ENCODE results near the gene LHX6. TPM values are rescaled to one million over a fixed set of nuclear protein-coding genes. Genes with fewer than 3 reads are reported as not detected.

The LHX6 gene
- total and polyA plus RNA-seq, 2 of the 8 experiments (the other 6 are each of a cell fraction or from before 2014, with no cell fraction given): 0.92 to 1.2 TPM

GRCh38 chr9:122176916-122177315 lies 51.8 kb downstream of the LHX6 start:
- DNase-seq (ENCODE audit: low read depth in 1 of 2, low spot score in 2 of 2): no peak
- no peak overlapping the region for H2AK5ac ChIP-seq (ENCODE audit: low read depth, low read length)
- H3K4me1 ChIP-seq (replicated peaks in 1 of 4; ENCODE audit: control insufficient read depth in 3 of 4, insufficient read depth in 4 of 4, low read length in 3 of 4): no peaks in the 10 kb centered on the region; a peak in 1 of 7 replicates
- H3K4ac ChIP-seq (replicated peaks; ENCODE audit: insufficient read length, low read depth, low read length): no peak overlapping the region
- no peak overlapping the region for H3K18ac ChIP-seq (ENCODE audit: extremely low read depth, low read length)
- FAIRE-seq: no peak
- H2BK120ac ChIP-seq (replicated peaks; ENCODE audit: low read depth, low read length): no peak overlapping the region
- no peak overlapping the region for H3K27ac ChIP-seq (ENCODE audit: low read depth, low read length)
- no peak overlapping the region for H4K5ac ChIP-seq (ENCODE audit: insufficient read length, low read depth, low read length)
- POLR2A ChIA-PET (ENCODE audit: partially characterized antibody): interaction anchor here (1.5 kb wide), 1 partner anchor 9 kb away, joined by 3 read pairs; no protein-coding TSS in a partner anchor
- H3K4me3 ChIP-seq (ENCODE audit: extremely low read depth in 1 of 4, insufficient read depth in 2 of 4, low read depth in 3 of 4, low read length in 4 of 4): no peak overlapping the region
- WGBS, 2 experiments (ENCODE audit: extremely low coverage in 1 of 2, insufficient coverage in 1 of 2, insufficient read length in 1 of 2, insufficient replicate concordance in 2 of 2, low coverage in 1 of 2, low lambda C conversion rate in 2 of 2, missing lambda C conversion rate in 1 of 2): 82% methylated on average over 2 of the region's 2 CpGs; no CpG with 5 or more reads in 1 of the 2 experiments
- no peak overlapping the region for H3K9ac ChIP-seq (replicated peaks in 1 of 4; ENCODE audit: extremely low read depth in 1 of 4, low read depth in 3 of 4, low read length in 3 of 4)
- no peak overlapping the region for H4K91ac ChIP-seq (replicated peaks; ENCODE audit: insufficient read length, low read length)
- H3K79me1 ChIP-seq (ENCODE audit: low read depth, low read length): no peaks in the 10 kb centered on the region
- TF ChIP-seq NRF1 (IDR thresholded peaks at IDR 0.05; ENCODE audit: low read depth, low read length): no peak
- no peak for TF ChIP-seq SAP30 (IDR thresholded peaks at IDR 0.05; ENCODE audit: insufficient read depth, insufficient replicate concordance, low read length)
- TF ChIP-seq TAF1 (IDR thresholded peaks at IDR 0.05; ENCODE audit: low read depth, low read length): no peak
- TF ChIP-seq KDM5A (IDR thresholded peaks at IDR 0.05; ENCODE audit: low read length): no peak
- TF ChIP-seq ATF3 (IDR thresholded peaks at IDR 0.05; ENCODE audit: insufficient read depth, low read depth, low read length): no peak
- H2BK20ac ChIP-seq (ENCODE audit: low read length): no peak overlapping the region
- peaks cover 0 to 4% (median under 1%) of the 10 kb centered on the region in 4 experiments; a peak in 2 of 7 replicates for H3K27me3 ChIP-seq (replicated peaks in 1 of 4; ENCODE audit: control insufficient read depth in 3 of 4, extremely low read depth in 1 of 4, insufficient read depth in 3 of 4, low read length in 3 of 4)
- H3K79me2 ChIP-seq (ENCODE audit: control insufficient read depth in 1 of 2, insufficient read depth in 2 of 2, low read length in 2 of 2): no peaks in the 10 kb centered on the region
- H3K23me2 ChIP-seq (ENCODE audit: low read depth, low read length): no peaks in the 10 kb centered on the region
- no peak overlapping the region for H2BK5ac ChIP-seq (ENCODE audit: low read depth, low read length)
- no peak overlapping the region for H4K8ac ChIP-seq (ENCODE audit: extremely low read depth, insufficient read depth, low read length)
- no peaks in the 10 kb centered on the region for H4K20me1 ChIP-seq (replicated peaks in 1 of 2; ENCODE audit: control insufficient read depth in 1 of 2, insufficient read depth in 2 of 2, low read length in 2 of 2)
- H2AFZ ChIP-seq (ENCODE audit: low read length): no peak overlapping the region
- H3K4me2 ChIP-seq (ENCODE audit: insufficient read depth in 1 of 2, low read depth in 2 of 2, low read length in 2 of 2): no peak overlapping the region
- H3K23ac ChIP-seq (ENCODE audit: insufficient read length): no peak overlapping the region
- no peak overlapping the region for H3K56ac ChIP-seq (replicated peaks; ENCODE audit: insufficient read length, low read depth, low read length)
- H3K14ac ChIP-seq (ENCODE audit: insufficient read length): no peak overlapping the region
- H2BK12ac ChIP-seq (ENCODE audit: low read depth, low read length): no peak overlapping the region
- H3K36me3 ChIP-seq (ENCODE audit: control insufficient read depth in 2 of 4, insufficient read depth in 4 of 4, low read length in 3 of 4): no peaks in the 10 kb centered on the region
- no peak overlapping the region for H2BK15ac ChIP-seq (ENCODE audit: low read length)
- no peaks in the 10 kb centered on the region for H3K9me3 ChIP-seq (ENCODE audit: insufficient read depth in 2 of 2, low read depth in 1 of 2, low read length in 1 of 2)
- CTCF ChIA-PET (ENCODE audit: partially characterized antibody): interaction anchor here (0.9 to 2.7 kb wide), 7 partner anchors 15 to 52 kb away, joined by 3 to 15 read pairs (median 5); partner anchors contain the start of gene NDUFA8
